SK-MEL-5 (cell line): Measurements from ENCODE around the gene TOMM40L. TPM values are rescaled to one million over a fixed set of nuclear protein-coding genes. Genes with fewer than 3 reads are reported as not detected.

Source experiments
- DNase-seq: peaks from one replicate; pipeline ENCODE4 v3.0.0-alpha.2; 2016; ENCODE audit warnings: low read depth, low spot score
- in situ Hi-C: cut with HindIII; loops from 2 replicates; pipeline ENCODE4 v1.10.0; 2016; ENCODE audit warnings: low sequenced_read_pairs, high pct_unique_total_duplicates, low pct_unique_long_range_greater_than_20kb
- total RNA-seq: library from RNA; depleted of rRNA; stranded (reverse); fragments of >200 nt; shearing (Covaris generic); gene quantifications from 2 replicates; pipeline ENCODE4 v1.2.3, GENCODE V29; 2014

TOMM40L gene
- total RNA-seq, 1 experiment from 2014 or later, result 11.3 TPM

GRCh38 chr1:161195171-161195570 lies 30.7 kb upstream of the TOMM40L start:
- in situ Hi-C loops, result no loop called here
- DNase-seq, result no peak

- in situ Hi-C loops, result no loop called here
- no peak for DNase-seq
These were observed 29.7 kb upstream of the TOMM40L start for GRCh38 chr1:161196111-161196510.

GRCh38 chr1:161196521-161197451 lies 29.1 kb upstream of the TOMM40L start:
- no peak for DNase-seq
- in situ Hi-C loops, result no loop called here

- DNase-seq, result no peak
- in situ Hi-C loops, result no loop called here
These were observed 28.2 kb upstream of the TOMM40L start for GRCh38 chr1:161197560-161198193.

GRCh38 chr1:161198194-161198896 lies 27.5 kb upstream of the TOMM40L start:
- in situ Hi-C loops, result no loop called here

GRCh38 chr1:161198897-161199431 lies 26.9 kb upstream of the TOMM40L start, which contains the start of gene ADAMTS4:
ADAMTS4 (minus strand) TSS chr1:161199054; CDS start chr1:161198627, 427 bp downstream.
- DNase-seq, result no peak
- in situ Hi-C loops, result no loop called here

More at GRCh38 chr1:161198194-161198896, 27.5 kb upstream of the TOMM40L start:
- DNase-seq, result peak; percentile 37

GRCh38 chr1:161199506-161200139 lies 26.2 kb upstream of the TOMM40L start:
- in situ Hi-C loops, result loop anchor here (25.0 kb wide), 1 partner anchor 188 kb away; no protein-coding TSS in a partner anchor
- DNase-seq, result no peak

- in situ Hi-C loops, result loop anchor here (25.0 kb wide), 1 partner anchor 187 kb away; no protein-coding TSS in a partner anchor
- no peak for DNase-seq
These were observed 25.4 kb upstream of the TOMM40L start for GRCh38 chr1:161200421-161200991.

GRCh38 chr1:161200992-161201835 lies 24.6 kb upstream of the TOMM40L start:
- in situ Hi-C loops, result loop anchor here (25.0 kb wide), 1 partner anchor 186 kb away; no protein-coding TSS in a partner anchor

GRCh38 chr1:161201836-161202712 lies 23.8 kb upstream of the TOMM40L start, which contains the start of gene NDUFS2:
NDUFS2 (plus strand) TSS chr1:161202367; CDS start chr1:161202386, 19 bp downstream.
- in situ Hi-C loops, result loop anchor here (25.0 kb wide), 1 partner anchor 185 kb away; no protein-coding TSS in a partner anchor
- peak; percentile 99 for DNase-seq

More at GRCh38 chr1:161200992-161201835, 24.6 kb upstream of the TOMM40L start:
- DNase-seq, result no peak

- in situ Hi-C loops, result loop anchor here (25.0 kb wide), 1 partner anchor 181 kb away; no protein-coding TSS in a partner anchor
- DNase-seq, result no peak
These were observed 19.3 kb upstream of the TOMM40L start for GRCh38 chr1:161206411-161207140.

GRCh38 chr1:161207173-161207572 lies 18.7 kb upstream of the TOMM40L start:
- in situ Hi-C loops, result loop anchor here (25.0 kb wide), 1 partner anchor 180 kb away; no protein-coding TSS in a partner anchor

GRCh38 chr1:161209790-161210409 lies 16.0 kb upstream of the TOMM40L start:
- in situ Hi-C loops, result loop anchor here (25.0 kb wide), 1 partner anchor 177 kb away; no protein-coding TSS in a partner anchor

More at GRCh38 chr1:161207173-161207572, 18.7 kb upstream of the TOMM40L start:
- DNase-seq, result no peak

GRCh38 chr1:161214369-161214768 lies 11.5 kb upstream of the TOMM40L start:
- in situ Hi-C loops, result loop anchor here (25.0 kb wide), 1 partner anchor 173 kb away; no protein-coding TSS in a partner anchor
- no peak for DNase-seq

More at GRCh38 chr1:161209790-161210409, 16.0 kb upstream of the TOMM40L start:
- DNase-seq, result peak; percentile 86
